ENCODE results near the gene SNX3.

The SNX3 gene

GRCh38 chr6:108200186-108200585 lies 60.7 kb downstream of the SNX3 start:
- Histone ChIP-seq H3K27me3 (ENCODE audit: control insufficient read depth, insufficient read depth, low read length) (no peaks in the 10 kb centered on the region), H3K4me1 (ENCODE audit: control insufficient read depth, low read depth, low read length) (no peaks in the 10 kb centered on the region), H3K4me3 (ENCODE audit: low read length) (no peak overlapping the region), H3K9me3 (ENCODE audit: control insufficient read depth, low read depth, low read length) (no peaks in the 10 kb centered on the region), H3K9ac (ENCODE audit: low read length) (no peak overlapping the region), H3K36me3 (ENCODE audit: control insufficient read depth, low read depth, low read length) (no peaks in the 10 kb centered on the region), H3K27ac (ENCODE audit: low read length) (no peak overlapping the region)

- H3K27ac ChIP-seq (ENCODE audit: low read length): no peak overlapping the region
- H3K4me3 ChIP-seq (ENCODE audit: low read length): no peak overlapping the region
- no peaks in the 10 kb centered on the region for H3K36me3 ChIP-seq (ENCODE audit: control insufficient read depth, low read depth, low read length)
- H3K9me3 ChIP-seq (ENCODE audit: control insufficient read depth, low read depth, low read length): no peaks in the 10 kb centered on the region
- H3K27me3 ChIP-seq (ENCODE audit: control insufficient read depth, insufficient read depth, low read length): no peaks in the 10 kb centered on the region
- H3K4me1 ChIP-seq (ENCODE audit: control insufficient read depth, low read depth, low read length): no peaks in the 10 kb centered on the region
- no peak overlapping the region for H3K9ac ChIP-seq (ENCODE audit: low read length)
Observed at GRCh38 chr6:108198761-108199498, 61.9 kb downstream of the SNX3 start.

GRCh38 chr6:108195209-108195608 lies 65.6 kb downstream of the SNX3 start:
- Histone ChIP-seq H3K4me3 (ENCODE audit: low read length) (no peak overlapping the region), H3K4me1 (ENCODE audit: control insufficient read depth, low read depth, low read length) (no peaks in the 10 kb centered on the region), H3K9ac (ENCODE audit: low read length) (no peak overlapping the region), H3K9me3 (ENCODE audit: control insufficient read depth, low read depth, low read length) (no peaks in the 10 kb centered on the region), H3K27ac (ENCODE audit: low read length) (no peak overlapping the region), H3K27me3 (ENCODE audit: control insufficient read depth, insufficient read depth, low read length) (no peaks in the 10 kb centered on the region), H3K36me3 (ENCODE audit: control insufficient read depth, low read depth, low read length) (no peaks in the 10 kb centered on the region)

- H3K27me3 ChIP-seq (ENCODE audit: control insufficient read depth, insufficient read depth, low read length): no peaks in the 10 kb centered on the region
- H3K27ac ChIP-seq (ENCODE audit: low read length): no peak overlapping the region
- no peaks in the 10 kb centered on the region for H3K9me3 ChIP-seq (ENCODE audit: control insufficient read depth, low read depth, low read length)
- no peak overlapping the region for H3K4me3 ChIP-seq (ENCODE audit: low read length)
- H3K36me3 ChIP-seq (ENCODE audit: control insufficient read depth, low read depth, low read length): no peaks in the 10 kb centered on the region
- H3K4me1 ChIP-seq (ENCODE audit: control insufficient read depth, low read depth, low read length): no peaks in the 10 kb centered on the region
- H3K9ac ChIP-seq (ENCODE audit: low read length): no peak overlapping the region
Observed at GRCh38 chr6:108194503-108194902, 66.3 kb downstream of the SNX3 start.

- H3K9me3 ChIP-seq (ENCODE audit: control insufficient read depth, low read depth, low read length): no peaks in the 10 kb centered on the region
- no peak overlapping the region for H3K4me3 ChIP-seq (ENCODE audit: low read length)
- H3K4me1 ChIP-seq (ENCODE audit: control insufficient read depth, low read depth, low read length): no peaks in the 10 kb centered on the region
- H3K9ac ChIP-seq (ENCODE audit: low read length): no peak overlapping the region
- H3K36me3 ChIP-seq (ENCODE audit: control insufficient read depth, low read depth, low read length): no peaks in the 10 kb centered on the region
- peaks cover 3% of the 10 kb centered on the region for H3K27me3 ChIP-seq (ENCODE audit: control insufficient read depth, insufficient read depth, low read length)
- H3K27ac ChIP-seq (ENCODE audit: low read length): no peak overlapping the region
Observed at GRCh38 chr6:108193835-108194234, 67.0 kb downstream of the SNX3 start.

GRCh38 chr6:108193131-108193530 lies 67.7 kb downstream of the SNX3 start:
- no peaks in the 10 kb centered on the region for H3K4me1 ChIP-seq (ENCODE audit: control insufficient read depth, low read depth, low read length)
- no peaks in the 10 kb centered on the region for H3K9me3 ChIP-seq (ENCODE audit: control insufficient read depth, low read depth, low read length)
- H3K9ac ChIP-seq (ENCODE audit: low read length): no peak overlapping the region
- no peaks in the 10 kb centered on the region for H3K36me3 ChIP-seq (ENCODE audit: control insufficient read depth, low read depth, low read length)
- H3K27me3 ChIP-seq (ENCODE audit: control insufficient read depth, insufficient read depth, low read length): peaks cover 4% of the 10 kb centered on the region
- H3K4me3 ChIP-seq (ENCODE audit: low read length): no peak overlapping the region
- no peak overlapping the region for H3K27ac ChIP-seq (ENCODE audit: low read length)

GRCh38 chr6:108187519-108187918 lies 73.3 kb downstream of the SNX3 start:
- peaks cover 4% of the 10 kb centered on the region for H3K27me3 ChIP-seq (ENCODE audit: control insufficient read depth, insufficient read depth, low read length)
- no peak overlapping the region for H3K4me3 ChIP-seq (ENCODE audit: low read length)
- H3K27ac ChIP-seq (ENCODE audit: low read length): no peak overlapping the region
- no peaks in the 10 kb centered on the region for H3K36me3 ChIP-seq (ENCODE audit: control insufficient read depth, low read depth, low read length)
- H3K9me3 ChIP-seq (ENCODE audit: control insufficient read depth, low read depth, low read length): no peaks in the 10 kb centered on the region
- H3K9ac ChIP-seq (ENCODE audit: low read length): no peak overlapping the region
- no peaks in the 10 kb centered on the region for H3K4me1 ChIP-seq (ENCODE audit: control insufficient read depth, low read depth, low read length)

GRCh38 chr6:108186226-108186625 lies 74.6 kb downstream of the SNX3 start:
- Histone ChIP-seq H3K4me3 (ENCODE audit: low read length) (no peak overlapping the region), H3K9ac (ENCODE audit: low read length) (no peak overlapping the region)

GRCh38 chr6:108180776-108181175 lies 80.1 kb downstream of the SNX3 start:
- Histone ChIP-seq H3K36me3 (ENCODE audit: control insufficient read depth, low read depth, low read length) (no peaks in the 10 kb centered on the region), H3K4me1 (ENCODE audit: control insufficient read depth, low read depth, low read length) (peaks cover 22% of the 10 kb centered on the region), H3K27ac (ENCODE audit: low read length) (no peak overlapping the region), H3K4me3 (ENCODE audit: low read length) (no peak overlapping the region), H3K9me3 (ENCODE audit: control insufficient read depth, low read depth, low read length) (no peaks in the 10 kb centered on the region), H3K27me3 (ENCODE audit: control insufficient read depth, insufficient read depth, low read length) (peaks cover 58% of the 10 kb centered on the region), H3K9ac (ENCODE audit: low read length) (no peak overlapping the region)

More at GRCh38 chr6:108186226-108186625, 74.6 kb downstream of the SNX3 start:
- no peaks in the 10 kb centered on the region for H3K9me3 ChIP-seq (ENCODE audit: control insufficient read depth, low read depth, low read length)
- H3K27me3 ChIP-seq (ENCODE audit: control insufficient read depth, insufficient read depth, low read length): peaks cover 11% of the 10 kb centered on the region
- no peaks in the 10 kb centered on the region for H3K36me3 ChIP-seq (ENCODE audit: control insufficient read depth, low read depth, low read length)
- H3K27ac ChIP-seq (ENCODE audit: low read length): no peak overlapping the region
- H3K4me1 ChIP-seq (ENCODE audit: control insufficient read depth, low read depth, low read length): no peaks in the 10 kb centered on the region

GRCh38 chr6:108180266-108180665 lies 80.6 kb downstream of the SNX3 start:
- Histone ChIP-seq H3K36me3 (ENCODE audit: control insufficient read depth, low read depth, low read length) (no peaks in the 10 kb centered on the region), H3K9me3 (ENCODE audit: control insufficient read depth, low read depth, low read length) (no peaks in the 10 kb centered on the region), H3K27me3 (ENCODE audit: control insufficient read depth, insufficient read depth, low read length) (peaks cover 63% of the 10 kb centered on the region), H3K9ac (ENCODE audit: low read length) (no peak overlapping the region), H3K4me3 (ENCODE audit: low read length) (no peak overlapping the region), H3K27ac (ENCODE audit: low read length) (no peak overlapping the region), H3K4me1 (ENCODE audit: control insufficient read depth, low read depth, low read length) (peaks cover 22% of the 10 kb centered on the region)

- H3K27me3 ChIP-seq (ENCODE audit: control insufficient read depth, insufficient read depth, low read length): peaks cover 69% of the 10 kb centered on the region
- H3K9me3 ChIP-seq (ENCODE audit: control insufficient read depth, low read depth, low read length): no peaks in the 10 kb centered on the region
- peaks cover 22% of the 10 kb centered on the region for H3K4me1 ChIP-seq (ENCODE audit: control insufficient read depth, low read depth, low read length)
- no peak overlapping the region for H3K4me3 ChIP-seq (ENCODE audit: low read length)
- no peak overlapping the region for H3K9ac ChIP-seq (ENCODE audit: low read length)
- H3K27ac ChIP-seq (ENCODE audit: low read length): no peak overlapping the region
- no peaks in the 10 kb centered on the region for H3K36me3 ChIP-seq (ENCODE audit: control insufficient read depth, low read depth, low read length)
Observed at GRCh38 chr6:108179741-108180140, 81.1 kb downstream of the SNX3 start.

All from iPS-18a (cell line).